ENCODE measurements around the gene PSMB5. TPM values are rescaled to one million over a fixed set of nuclear protein-coding genes. Genes with fewer than 3 reads are reported as not detected.

Gene PSMB5
- total and polyA plus RNA-seq, 9 of the 15 experiments (the other 6 are each of a cell fraction or from before 2014, with no cell fraction given) = 198 to 1,870 (median 269) TPM

DNA sequence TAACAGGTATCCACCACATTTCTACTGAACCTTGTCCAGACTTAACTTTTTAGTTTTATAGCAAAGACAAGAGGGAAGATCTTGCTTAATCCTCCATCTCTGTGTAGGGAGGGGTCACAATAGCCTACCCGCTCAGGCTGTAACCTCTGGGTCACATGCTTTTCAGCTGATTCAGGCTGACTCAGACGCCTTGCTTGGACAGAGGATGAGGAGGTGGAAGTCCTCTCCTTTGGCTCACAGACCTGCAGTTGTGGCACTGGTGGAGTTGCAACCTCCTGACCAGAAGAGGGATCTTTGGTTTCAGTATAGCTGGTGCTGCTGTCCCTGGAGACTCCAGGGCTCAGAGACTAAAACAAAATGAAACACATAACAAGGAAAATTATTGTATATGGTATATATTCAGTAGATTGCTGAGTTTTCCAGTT, 44.0 kb upstream of the PSMB5 start (continued):
- TF ChIP-seq, protein P1, sequence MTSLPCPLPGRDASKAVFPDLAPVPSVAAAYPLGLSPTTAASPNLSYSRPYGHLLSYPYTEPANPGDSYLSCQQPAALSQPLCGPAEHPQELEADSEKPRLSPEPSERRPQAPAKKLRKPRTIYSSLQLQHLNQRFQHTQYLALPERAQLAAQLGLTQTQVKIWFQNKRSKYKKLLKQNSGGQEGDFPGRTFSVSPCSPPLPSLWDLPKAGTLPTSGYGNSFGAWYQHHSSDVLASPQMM (CRISPR knock-in tag; IDR thresholded peaks at IDR 0.05) = no peak
- no peak for TF ChIP-seq FOXA3 (CRISPR knock-in tag; conservative IDR thresholded peaks at IDR 0.05 in 1 of 2, IDR thresholded peaks at IDR 0.05 in 1 of 2)
- no peak for TF ChIP-seq PHF8 (IDR thresholded peaks at IDR 0.05; ENCODE audit: borderline replicate concordance, low read length)
- no peak for TF ChIP-seq ADNP (tag; IDR thresholded peaks at IDR 0.05)
- TF ChIP-seq HLTF (IDR thresholded peaks at IDR 0.05) = no peak
- no peak for TF ChIP-seq TAF1 (IDR thresholded peaks at IDR 0.05; ENCODE audit: control insufficient read depth, extremely low read depth, insufficient read depth, low read length, severe bottlenecking)
- TF ChIP-seq XRCC4 (IDR thresholded peaks at IDR 0.05; ENCODE audit: extremely low read depth, insufficient read depth, insufficient read length) = no peak
- no peak for TF ChIP-seq THRAP3 (IDR thresholded peaks at IDR 0.05; ENCODE audit: borderline replicate concordance)
- TF ChIP-seq TCFL5 (CRISPR knock-in tag; conservative IDR thresholded peaks at IDR 0.05) = no peak
- TF ChIP-seq, protein P2, sequence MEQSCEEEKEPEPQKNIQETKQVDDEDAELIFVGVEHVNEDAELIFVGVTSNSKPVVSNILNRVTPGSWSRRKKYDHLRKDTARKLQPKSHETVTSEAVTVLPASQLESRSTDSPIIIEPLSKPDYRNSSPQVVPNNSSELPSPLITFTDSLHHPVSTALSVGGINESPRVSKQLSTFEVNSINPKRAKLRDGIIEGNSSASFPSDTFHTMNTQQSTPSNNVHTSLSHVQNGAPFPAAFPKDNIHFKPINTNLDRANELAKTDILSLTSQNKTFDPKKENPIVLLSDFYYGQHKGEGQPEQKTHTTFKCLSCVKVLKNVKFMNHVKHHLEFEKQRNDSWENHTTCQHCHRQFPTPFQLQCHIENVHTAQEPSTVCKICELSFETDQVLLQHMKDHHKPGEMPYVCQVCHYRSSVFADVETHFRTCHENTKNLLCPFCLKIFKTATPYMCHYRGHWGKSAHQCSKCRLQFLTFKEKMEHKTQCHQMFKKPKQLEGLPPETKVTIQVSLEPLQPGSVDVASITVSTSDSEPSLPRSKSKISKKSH (CRISPR knock-in tag; IDR thresholded peaks at IDR 0.05) = no peak
- no peak for TF ChIP-seq DNMT1 (IDR thresholded peaks at IDR 0.05)
- TF ChIP-seq PYGO2 (tag; IDR thresholded peaks at IDR 0.05) = no peak
- no peak for TF ChIP-seq CHCHD3 (CRISPR knock-in tag; IDR thresholded peaks at IDR 0.05)
- no peak for TF ChIP-seq ZNF24 (IDR thresholded peaks at IDR 0.05)
- TF ChIP-seq, protein P3, sequence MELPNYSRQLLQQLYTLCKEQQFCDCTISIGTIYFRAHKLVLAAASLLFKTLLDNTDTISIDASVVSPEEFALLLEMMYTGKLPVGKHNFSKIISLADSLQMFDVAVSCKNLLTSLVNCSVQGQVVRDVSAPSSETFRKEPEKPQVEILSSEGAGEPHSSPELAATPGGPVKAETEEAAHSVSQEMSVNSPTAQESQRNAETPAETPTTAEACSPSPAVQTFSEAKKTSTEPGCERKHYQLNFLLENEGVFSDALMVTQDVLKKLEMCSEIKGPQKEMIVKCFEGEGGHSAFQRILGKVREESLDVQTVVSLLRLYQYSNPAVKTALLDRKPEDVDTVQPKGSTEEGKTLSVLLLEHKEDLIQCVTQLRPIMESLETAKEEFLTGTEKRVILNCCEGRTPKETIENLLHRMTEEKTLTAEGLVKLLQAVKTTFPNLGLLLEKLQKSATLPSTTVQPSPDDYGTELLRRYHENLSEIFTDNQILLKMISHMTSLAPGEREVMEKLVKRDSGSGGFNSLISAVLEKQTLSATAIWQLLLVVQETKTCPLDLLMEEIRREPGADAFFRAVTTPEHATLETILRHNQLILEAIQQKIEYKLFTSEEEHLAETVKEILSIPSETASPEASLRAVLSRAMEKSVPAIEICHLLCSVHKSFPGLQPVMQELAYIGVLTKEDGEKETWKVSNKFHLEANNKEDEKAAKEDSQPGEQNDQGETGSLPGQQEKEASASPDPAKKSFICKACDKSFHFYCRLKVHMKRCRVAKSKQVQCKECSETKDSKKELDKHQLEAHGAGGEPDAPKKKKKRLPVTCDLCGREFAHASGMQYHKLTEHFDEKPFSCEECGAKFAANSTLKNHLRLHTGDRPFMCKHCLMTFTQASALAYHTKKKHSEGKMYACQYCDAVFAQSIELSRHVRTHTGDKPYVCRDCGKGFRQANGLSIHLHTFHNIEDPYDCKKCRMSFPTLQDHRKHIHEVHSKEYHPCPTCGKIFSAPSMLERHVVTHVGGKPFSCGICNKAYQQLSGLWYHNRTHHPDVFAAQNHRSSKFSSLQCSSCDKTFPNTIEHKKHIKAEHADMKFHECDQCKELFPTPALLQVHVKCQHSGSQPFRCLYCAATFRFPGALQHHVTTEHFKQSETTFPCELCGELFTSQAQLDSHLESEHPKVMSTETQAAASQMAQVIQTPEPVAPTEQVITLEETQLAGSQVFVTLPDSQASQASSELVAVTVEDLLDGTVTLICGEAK (IDR thresholded peaks at IDR 0.05) = no peak
- TF ChIP-seq, protein P3 (CRISPR knock-in tag; IDR thresholded peaks at IDR 0.05) = no peak
- no peak for TF ChIP-seq POLR2A (conservative IDR thresholded peaks at IDR 0.05)
- no peak for TF ChIP-seq TBP (optimal IDR thresholded peaks at IDR 0.05; ENCODE audit: low read depth, low read length)
- TF ChIP-seq FIP1L1 (IDR thresholded peaks at IDR 0.05; ENCODE audit: low read depth, low read length, poor library complexity, severe bottlenecking) = no peak
- no peak for TF ChIP-seq PRMT5 (CRISPR knock-in tag; IDR thresholded peaks at IDR 0.05)
- no peak; the same call in 1 of the 2 replicates for TF ChIP-seq NCOR1 (IDR thresholded peaks at IDR 0.05)
